K562 treated with DMSO at 1 percent for 4 hours (cell line): ENCODE data around the gene RPS6KA4. TPM values are rescaled to one million over a fixed set of nuclear protein-coding genes. Genes with fewer than 3 reads are reported as not detected.

Experiments used
- total RNA-seq: library from RNA; unstranded; fragments of 300-600 nt; gene quantifications from 2 replicates; pipeline ENCODE4 v1.2.3, GENCODE V29; 2022; ENCODE audit not compliant: insufficient read depth

RPS6KA4 gene
- total RNA-seq = 25.4 and 30.5 TPM in 2 replicates

DNA sequence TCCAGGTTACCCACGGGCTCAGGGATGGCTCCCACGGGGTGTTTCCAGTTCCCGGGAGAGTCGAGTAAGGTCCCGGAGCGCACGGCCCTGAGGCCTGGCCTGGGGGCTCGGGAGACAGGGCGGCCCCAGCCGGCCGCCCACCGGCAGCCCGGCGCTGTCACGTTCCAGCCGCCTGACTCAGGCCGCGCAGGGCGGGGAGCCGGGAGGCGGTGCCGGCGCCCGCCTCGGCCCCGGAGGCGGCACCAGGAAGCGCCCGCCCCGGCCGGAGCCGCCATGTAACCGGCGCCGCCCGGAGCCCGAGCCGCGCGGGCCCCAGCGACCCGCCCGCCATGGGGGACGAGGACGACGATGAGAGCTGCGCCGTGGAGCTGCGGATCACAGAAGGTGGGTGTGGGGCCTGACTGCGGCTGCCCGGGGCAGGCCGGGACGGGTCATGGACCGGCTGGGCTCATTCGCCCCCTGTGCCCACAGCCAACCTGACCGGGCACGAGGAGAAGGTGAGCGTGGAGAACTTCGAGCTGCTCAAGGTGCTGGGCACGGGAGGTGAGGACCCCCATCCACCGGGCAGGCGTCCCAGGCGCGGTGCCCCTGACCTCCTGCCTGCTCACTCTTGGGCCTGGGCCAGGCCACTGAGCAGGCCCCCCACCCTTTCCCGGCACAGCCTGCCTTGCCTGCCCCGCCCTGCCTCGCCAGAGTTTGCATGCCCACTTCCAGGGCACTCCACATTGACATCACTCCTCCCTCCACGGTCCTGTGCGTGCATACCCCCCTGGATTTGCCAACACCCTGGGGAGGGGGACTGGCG is at the start of gene RPS6KA4:
Gene RPS6KA4 (plus strand): TSS at position 256 of the 805 bp plus-strand sequence. CDS start 74 bp downstream, at position 330.

DNA sequence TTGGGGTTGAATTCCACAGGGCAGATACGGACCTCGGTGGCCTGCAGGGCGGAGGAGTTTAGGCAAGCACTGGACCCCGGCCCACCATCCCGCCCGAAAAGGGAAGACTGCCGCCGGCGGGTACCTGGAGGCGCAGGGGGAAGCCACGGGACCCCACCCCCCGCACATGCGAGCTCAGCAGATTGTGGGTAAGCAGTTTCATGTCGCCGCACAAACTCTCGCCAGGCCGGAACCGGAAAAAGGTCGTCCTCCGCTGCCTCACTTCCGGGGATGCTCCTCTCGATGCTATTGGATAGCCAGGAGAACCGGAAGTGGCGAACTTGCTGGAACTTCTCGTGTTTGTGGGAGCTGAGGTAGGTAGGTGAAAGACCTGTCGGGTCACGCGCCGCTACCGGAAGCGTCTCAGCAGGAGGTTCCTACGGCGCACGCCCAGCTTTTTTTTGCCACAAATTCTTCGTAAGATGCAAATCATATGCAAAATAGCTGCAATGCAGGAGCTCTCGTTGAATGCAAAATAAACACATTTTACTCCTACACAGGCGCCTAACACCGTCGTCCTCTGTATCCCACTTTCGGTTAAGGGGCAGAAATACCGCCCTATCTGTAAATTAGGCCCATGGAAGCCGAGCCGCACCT is 41.5 kb upstream of the RPS6KA4 start, which contains the start of gene TRMT112:
Gene TRMT112 (minus strand): TSS at position 235 of the 636 bp plus-strand sequence. CDS start 33 bp downstream, at position 202.

GRCh38 chr11:64317961-64318765 is 40.8 kb upstream of the RPS6KA4 start, which contains the start of gene PRDX5:
PRDX5 (plus strand) TSS chr11:64318121; CDS start chr11:64318216, 95 bp downstream.

GRCh38 chr11:64339754-64340408 is 19.1 kb upstream of the RPS6KA4 start, which contains the start of gene CCDC88B:
CCDC88B (plus strand) TSS chr11:64340204; CDS start chr11:64340267, 63 bp downstream.

Other genes starting within 250 kb of the RPS6KA4 start
- gene MACROD1, start 193.0 kb upstream of the RPS6KA4 start, total RNA-seq = 126 and 144 TPM in 2 replicates
- 278 and 310 TPM in 2 replicates for gene STIP1, start 173.0 kb upstream of the RPS6KA4 start, total RNA-seq
- gene FERMT3, start 152.4 kb upstream of the RPS6KA4 start, total RNA-seq = 227 and 242 TPM in 2 replicates
- gene TRPT1, start 133.0 kb upstream of the RPS6KA4 start, total RNA-seq = 29.0 and 32.8 TPM in 2 replicates
- gene NUDT22, start 132.9 kb upstream of the RPS6KA4 start, total RNA-seq = 68.2 and 78.4 TPM in 2 replicates
- 68.1 and 69.1 TPM in 2 replicates for gene DNAJC4, start 128.6 kb upstream of the RPS6KA4 start, total RNA-seq
- gene VEGFB, start 124.6 kb upstream of the RPS6KA4 start, total RNA-seq = 119 and 133 TPM in 2 replicates
- 112 and 126 TPM in 2 replicates for gene FKBP2, start 118.1 kb upstream of the RPS6KA4 start, total RNA-seq
- 211 and 214 TPM in 2 replicates for gene PPP1R14B, start 112.2 kb upstream of the RPS6KA4 start, total RNA-seq
- 26.1 and 27.4 TPM in 2 replicates for gene PLCB3, start 107.6 kb upstream of the RPS6KA4 start, total RNA-seq
- gene BAD, start 74.5 kb upstream of the RPS6KA4 start, total RNA-seq = 77.3 and 77.9 TPM in 2 replicates
- 38.8 and 45.2 TPM in 2 replicates for gene GPR137, start 73.3 kb upstream of the RPS6KA4 start, total RNA-seq
- not detected in 2 replicates for gene KCNK4, start 67.9 kb upstream of the RPS6KA4 start, total RNA-seq
- gene CATSPERZ, start 58.8 kb upstream of the RPS6KA4 start, total RNA-seq = 6.3 and 7.1 TPM in 2 replicates
- 78.5 and 98.4 TPM in 2 replicates for gene ESRRA, start 53.6 kb upstream of the RPS6KA4 start, total RNA-seq
- 319 and 411 TPM in 2 replicates for gene TRMT112, start 41.6 kb upstream of the RPS6KA4 start, total RNA-seq
- 455 and 541 TPM in 2 replicates for gene PRDX5, start 41.0 kb upstream of the RPS6KA4 start, total RNA-seq
- gene CCDC88B, start 19.0 kb upstream of the RPS6KA4 start, total RNA-seq = 19.2 and 19.4 TPM in 2 replicates
- not detected in 2 replicates for gene SLC22A11, start 196.8 kb downstream of the RPS6KA4 start, total RNA-seq
- not detected in 2 replicates for gene SLC22A12, start 232.1 kb downstream of the RPS6KA4 start, total RNA-seq